Activated CD8-positive, alpha-beta T cell treated with anti-CD3 and anti-CD28 coated beads, Interleukin-2, amount 10 ng/mL, durations not matched to agents 7 days and 5 days (primary cell): Measurements from ENCODE around the gene PTGR2. TPM values are rescaled to one million over a fixed set of nuclear protein-coding genes. Genes with fewer than 3 reads are reported as not detected.
A peak's percentile ranks its signal among the peaks of the same experiment; 100 is the strongest.
"Not testable (repeated sequence)": the region's sequence is repeated elsewhere in the genome, so short reads cannot be mapped to it uniquely, and the experiment has no call there.

Experiments used
- ATAC-seq: fragments of 150-1000 bp; cut with Tn5 transposase; one replicate; pipeline ENCODE4 v1.10.0; 2021; ENCODE audit warnings: moderate library complexity
- CTCF ChIA-PET: fragments of 350-600 bp; sonication (Branson Sonifier 250); formaldehyde crosslinking; loops from one replicate; lab custom pipeline; 2021; ENCODE audit warnings: antibody characterized with exemption; lab: Charles Lee
- POLR2A ChIA-PET: fragments of 350-600 bp; sonication (Branson Sonifier 250); formaldehyde crosslinking; loops from one replicate; lab custom pipeline; 2021; ENCODE audit warnings: antibody characterized with exemption; lab: Charles Lee
- DNase-seq: peaks from one replicate; pipeline ENCODE4 v3.0.0-alpha.2; 2020
- H3K27ac Mint-ChIP-seq: one replicate; pipeline ENCODE4 v1.8.0; 2021; ENCODE audit warnings: mild to moderate bottlenecking, mixed read lengths
- H3K27me3 Mint-ChIP-seq: one replicate; pipeline ENCODE4 v1.8.0; 2021; ENCODE audit warnings: low read depth, mixed read lengths
- H3K36me3 Mint-ChIP-seq: one replicate; pipeline ENCODE4 v1.8.0; 2021; ENCODE audit warnings: low read depth, mixed read lengths
- H3K4me1 Mint-ChIP-seq: one replicate; pipeline ENCODE4 v1.8.0; 2021; ENCODE audit warnings: low read depth, mixed read lengths
- H3K4me3 Mint-ChIP-seq: one replicate; pipeline ENCODE4 v1.8.0; 2021; ENCODE audit warnings: mild to moderate bottlenecking, mixed read lengths
- H3K9me3 Mint-ChIP-seq: one replicate; pipeline ENCODE4 v1.8.0; 2022; ENCODE audit warnings: mixed read lengths; ENCODE audit not compliant: insufficient read depth
- total RNA-seq, 2 experiments: library from RNA; stranded (reverse); gene quantifications; one replicate each; pipeline ENCODE4 v1.2.3, GENCODE V29; 2021

The PTGR2 gene
- total RNA-seq, 2 experiments from 2014 or later: 1.4 to 1.8 TPM

DNA sequence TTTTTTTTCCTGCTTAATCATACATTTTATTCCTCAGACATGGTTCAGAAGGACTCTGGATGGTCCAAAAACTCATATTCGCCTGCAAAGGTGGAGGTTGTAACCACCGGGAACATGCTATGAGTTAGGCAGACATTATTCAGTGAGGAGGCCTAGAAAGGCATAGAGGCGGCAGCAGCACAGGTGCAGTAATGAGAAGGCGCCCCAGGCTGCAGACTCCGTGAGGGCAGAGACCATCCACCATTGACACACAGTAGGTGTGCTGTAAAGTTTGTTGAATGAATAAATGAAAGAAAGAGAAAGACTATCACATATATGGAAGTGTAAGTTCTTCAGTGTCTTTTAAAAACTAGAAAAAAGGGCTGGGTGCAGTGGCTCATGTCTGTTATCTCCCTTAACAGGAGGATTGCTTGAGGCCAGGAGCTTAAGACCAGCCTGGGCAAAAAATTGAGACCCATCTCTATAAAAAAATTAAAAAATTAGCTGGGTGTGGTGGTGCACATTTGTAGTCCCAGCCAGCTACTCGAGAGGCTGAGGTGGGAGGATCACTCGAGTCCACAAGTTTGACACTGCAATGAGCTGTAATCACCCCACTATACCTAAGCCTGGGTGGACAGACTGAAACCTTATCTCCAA is 34.5 kb upstream of the PTGR2 start:
- ChIA-PET POLR2A (interaction anchor here (0.6 kb wide), 1 partner anchor 18 kb away, joined by 3 read pairs; no protein-coding TSS in a partner anchor), CTCF (interaction anchor here (1.5 kb wide), 1 partner anchor 88 kb away, joined by 7 read pairs; no protein-coding TSS in a partner anchor)
- Mint-ChIP-seq H3K36me3 (no peaks in the 10 kb centered on the region), H3K27ac (no peak overlapping the region), H3K27me3 (peaks cover 3% of the 10 kb centered on the region), H3K4me1 (peaks cover 6% of the 10 kb centered on the region), H3K4me3 (no peak overlapping the region), H3K9me3 (no peaks in the 10 kb centered on the region)
- ATAC-seq: no peak
- no peak for DNase-seq

DNA sequence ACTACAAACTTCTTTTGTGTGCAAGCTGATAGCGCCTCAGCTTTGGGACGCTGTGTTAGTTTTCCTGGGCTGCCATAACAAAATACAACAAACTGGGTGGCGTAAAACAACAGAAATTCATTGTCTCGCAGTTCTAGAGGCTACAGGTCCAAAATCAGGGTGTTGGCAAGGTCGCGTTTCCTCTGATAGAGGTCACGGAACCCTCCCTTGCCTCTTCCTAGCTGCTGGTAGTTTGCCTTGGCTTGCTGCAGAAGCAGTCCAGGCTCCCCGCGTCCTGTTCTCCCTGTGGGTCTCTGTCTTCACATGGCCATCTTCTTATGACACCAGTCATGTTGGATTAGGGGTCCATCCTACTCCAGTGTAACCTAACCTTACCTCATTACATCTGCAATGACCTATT is 32.8 kb upstream of the PTGR2 start:
- no peak for ATAC-seq
- Mint-ChIP-seq H3K4me3 (no peak overlapping the region), H3K9me3 (no peaks in the 10 kb centered on the region), H3K36me3 (no peaks in the 10 kb centered on the region), H3K27me3 (peaks cover 5% of the 10 kb centered on the region), H3K4me1 (peaks cover 11% of the 10 kb centered on the region), H3K27ac (no peak overlapping the region)
- ChIA-PET CTCF (interaction anchor here (0.9 kb wide), 1 partner anchor 11 kb away, joined by 3 read pairs; no protein-coding TSS in a partner anchor), POLR2A (no interaction called here)
- DNase-seq: no peak

DNA sequence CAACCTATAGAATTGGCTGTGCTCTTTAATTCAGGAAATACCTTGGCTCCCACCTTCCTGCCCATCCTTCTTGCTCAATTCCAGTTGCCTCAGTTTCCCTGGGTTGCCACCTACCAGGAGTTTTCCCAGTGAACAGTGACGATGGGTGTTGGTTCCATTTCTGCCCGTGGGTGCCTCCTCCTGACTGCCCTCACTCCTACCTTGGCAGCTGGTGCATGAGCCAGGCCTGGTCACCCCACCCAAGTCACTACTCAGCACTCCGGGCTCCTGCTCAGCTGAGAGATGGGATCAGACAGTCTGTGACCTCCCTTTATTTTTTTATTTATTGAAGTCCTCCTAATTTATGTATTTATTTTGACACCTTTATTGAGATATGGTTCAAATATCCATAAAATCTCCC is 31.0 kb upstream of the PTGR2 start:
- peaks cover 7% of the 10 kb centered on the region for H3K4me1 Mint-ChIP-seq
- POLR2A ChIA-PET: no interaction called here
- CTCF ChIA-PET: no interaction called here
- H3K9me3 Mint-ChIP-seq: no peaks in the 10 kb centered on the region
- H3K4me3 Mint-ChIP-seq: no peak overlapping the region
- H3K36me3 Mint-ChIP-seq: no peaks in the 10 kb centered on the region
- no peak for DNase-seq
- no peak for ATAC-seq
- H3K27ac Mint-ChIP-seq: no peak overlapping the region
- peaks cover 3% of the 10 kb centered on the region for H3K27me3 Mint-ChIP-seq

DNA sequence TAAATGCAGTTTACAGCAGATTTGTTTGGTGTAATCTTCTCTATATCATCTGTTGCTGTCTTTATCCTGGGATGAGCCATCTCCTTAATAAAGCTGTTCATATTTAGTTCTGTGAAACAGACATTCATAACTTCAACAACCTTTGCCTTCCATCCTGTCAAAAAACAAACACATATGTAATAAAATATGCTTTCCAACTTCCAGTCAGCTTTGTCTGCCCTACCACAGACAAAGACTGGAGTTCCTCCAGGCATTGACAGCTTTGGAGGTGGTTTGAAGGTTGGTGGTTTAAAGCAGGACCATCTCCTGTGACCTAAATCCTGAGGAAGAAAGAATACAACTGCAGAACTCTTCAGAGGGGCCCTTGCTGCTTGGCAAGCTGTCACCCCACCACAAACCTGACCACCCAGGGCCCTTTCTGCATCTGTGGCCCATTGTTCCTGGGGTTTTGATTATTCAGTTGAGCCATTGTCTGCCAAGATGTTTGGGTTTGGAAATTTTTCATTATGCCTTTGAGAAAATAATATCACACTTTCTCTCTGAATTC is 28.2 kb upstream of the PTGR2 start:
- Mint-ChIP-seq H3K27me3 (peaks cover 3% of the 10 kb centered on the region), H3K36me3 (no peaks in the 10 kb centered on the region), H3K4me3 (no peak overlapping the region), H3K27ac (no peak overlapping the region), H3K4me1 (peaks cover 7% of the 10 kb centered on the region), H3K9me3 (no peaks in the 10 kb centered on the region)
- ATAC-seq (no peak), DNase-seq (no peak)
- ChIA-PET CTCF (interaction anchor here (0.7 to 9.1 kb wide), 5 partner anchors 36 to 95 kb away, joined by 3 to 103 read pairs (median 17); a partner anchor contains a TSS), POLR2A (interaction anchor here (0.9 to 2.0 kb wide), 2 partner anchors 38 to 64 kb away, joined by 3 to 7 read pairs; no protein-coding TSS in a partner anchor)

DNA sequence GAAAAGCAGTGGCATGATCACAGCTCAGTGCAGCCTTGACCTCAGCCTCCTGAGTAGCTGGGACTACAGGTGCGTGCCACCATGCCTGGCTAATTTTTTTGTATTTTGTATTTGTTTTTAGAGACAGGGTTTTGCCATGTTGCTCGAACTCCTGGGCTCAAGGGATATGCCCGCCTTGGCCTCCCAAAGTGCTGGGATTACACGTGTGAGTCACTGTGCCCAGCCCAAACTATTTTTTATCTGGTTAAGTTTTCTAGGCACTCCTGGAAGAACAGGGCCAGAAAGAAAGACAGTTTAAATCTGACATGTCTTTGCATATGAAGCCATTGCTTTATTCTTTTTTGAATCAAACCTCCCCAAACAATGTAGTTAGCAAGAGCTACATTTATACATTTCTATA is 27.5 kb upstream of the PTGR2 start:
- ATAC-seq: no peak

DNA sequence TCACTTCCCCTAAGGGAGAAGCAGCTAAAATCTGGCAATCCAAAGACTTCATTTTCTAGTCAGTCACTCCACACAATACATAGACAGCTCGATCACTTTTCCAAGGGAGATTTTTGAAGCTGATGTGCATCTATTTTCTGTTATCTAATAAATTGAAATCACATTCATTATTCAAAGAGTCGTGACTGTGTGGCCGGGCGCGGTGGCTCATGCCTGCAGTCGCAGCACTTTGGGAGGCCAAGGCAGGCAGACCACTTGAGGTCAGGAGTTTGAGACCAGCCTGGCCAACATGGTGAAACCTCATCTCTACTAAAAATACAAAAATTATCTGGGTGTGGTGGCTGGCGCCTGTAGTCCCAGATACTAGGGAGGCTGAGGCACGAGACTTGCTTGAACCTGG is 27.1 kb upstream of the PTGR2 start:
- Mint-ChIP-seq H3K27ac (no peak overlapping the region), H3K36me3 (no peaks in the 10 kb centered on the region), H3K4me3 (no peak overlapping the region), H3K9me3 (no peaks in the 10 kb centered on the region), H3K4me1 (peaks cover 13% of the 10 kb centered on the region), H3K27me3 (peaks cover 3% of the 10 kb centered on the region)
- POLR2A ChIA-PET: no interaction called here
- no peak for ATAC-seq
- DNase-seq: no peak
- CTCF ChIA-PET: interaction anchor here (0.8 to 9.1 kb wide), 11 partner anchors 18 to 101 kb away, joined by 3 to 103 read pairs (median 4); partner anchors contain the start of gene PTGR2

More for the DNA sequence above, 27.5 kb upstream of the PTGR2 start:
- Mint-ChIP-seq H3K36me3 (no peaks in the 10 kb centered on the region), H3K27ac (no peak overlapping the region), H3K4me3 (no peak overlapping the region), H3K4me1 (peaks cover 9% of the 10 kb centered on the region), H3K27me3 (peaks cover 3% of the 10 kb centered on the region), H3K9me3 (no peaks in the 10 kb centered on the region)
- POLR2A ChIA-PET: interaction anchor here (0.9 kb wide), 1 partner anchor 65 kb away, joined by 3 read pairs; no protein-coding TSS in a partner anchor
- CTCF ChIA-PET: interaction anchor here (0.8 to 9.1 kb wide), 7 partner anchors 25 to 100 kb away, joined by 3 to 103 read pairs (median 4); a partner anchor contains a TSS
- no peak for DNase-seq

DNA sequence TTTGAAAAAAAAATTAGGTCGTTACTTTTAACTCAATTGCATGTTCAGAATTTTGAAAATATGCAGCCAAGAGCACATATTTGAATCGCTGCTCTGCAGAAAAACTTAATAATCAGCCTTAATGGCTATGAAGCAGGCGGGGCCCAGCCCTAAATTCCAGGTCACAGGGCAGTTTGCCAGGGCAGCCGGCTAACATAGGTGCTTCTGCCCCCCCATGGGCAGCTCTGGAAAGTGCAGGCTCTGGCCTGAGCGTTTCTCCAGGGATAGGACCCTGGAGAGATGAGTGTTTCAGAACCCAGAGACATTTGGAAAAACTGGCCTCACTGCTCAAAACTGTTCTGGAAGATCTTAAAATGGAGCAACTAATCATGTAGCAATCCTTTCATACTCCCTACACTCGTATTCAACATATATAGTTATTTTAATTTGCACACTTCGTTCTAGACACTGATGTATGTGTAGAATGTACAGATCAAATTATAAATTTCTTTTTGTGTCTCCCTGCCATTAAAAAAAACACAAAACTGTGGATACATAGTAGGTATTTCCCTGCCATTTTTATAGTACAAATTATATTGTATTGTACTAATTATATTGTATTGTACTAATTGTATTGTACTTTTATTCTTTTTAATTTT is 26.0 kb upstream of the PTGR2 start:
- no peaks in the 10 kb centered on the region for H3K36me3 Mint-ChIP-seq
- CTCF ChIA-PET: interaction anchor here (0.8 to 9.1 kb wide), 20 partner anchors 13 to 317 kb away, joined by 3 to 103 read pairs (median 4); partner anchors contain the start of genes PNMA1 and PTGR2
- peak; percentile 77 for DNase-seq
- no peak overlapping the region for H3K27ac Mint-ChIP-seq
- peaks cover 3% of the 10 kb centered on the region for H3K27me3 Mint-ChIP-seq
- peaks cover 21% of the 10 kb centered on the region for H3K4me1 Mint-ChIP-seq
- H3K9me3 Mint-ChIP-seq: no peaks in the 10 kb centered on the region
- ATAC-seq: peak; percentile 91
- POLR2A ChIA-PET: no interaction called here
- H3K4me3 Mint-ChIP-seq: no peak overlapping the region

DNA sequence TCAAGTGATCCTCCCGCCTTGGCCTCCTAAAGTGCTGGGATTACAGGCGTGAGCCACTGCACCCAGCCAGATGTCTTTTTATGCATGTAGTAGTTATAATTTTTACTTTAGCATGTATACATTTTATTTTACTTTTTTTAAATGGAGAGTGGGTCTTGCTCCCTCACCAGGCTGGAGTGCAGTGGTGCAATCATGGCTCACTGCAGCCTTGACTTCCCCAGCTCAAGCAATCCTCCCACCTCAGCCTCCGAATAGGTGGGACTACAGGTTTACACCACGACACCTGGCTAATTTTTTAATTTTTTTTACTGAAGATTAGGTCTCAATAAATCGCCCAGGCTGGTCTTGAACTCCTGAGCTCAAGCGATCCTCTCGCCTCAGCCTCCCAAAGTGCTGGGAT is 24.4 kb upstream of the PTGR2 start:
- not testable (repeated sequence) for DNase-seq, H3K36me3 Mint-ChIP-seq, H3K4me3 Mint-ChIP-seq, H3K27ac Mint-ChIP-seq, H3K9me3 Mint-ChIP-seq, H3K27me3 Mint-ChIP-seq, ATAC-seq
- ChIA-PET POLR2A (interaction anchor here (0.7 to 1.4 kb wide), 4 partner anchors 39 to 73 kb away, joined by 3 to 6 read pairs (median 4); no protein-coding TSS in a partner anchor), CTCF (interaction anchor here (0.8 to 9.1 kb wide), 16 partner anchors 12 to 318 kb away, joined by 3 to 103 read pairs (median 4); partner anchors contain the start of genes PNMA1 and PTGR2)
- H3K4me1 Mint-ChIP-seq: peaks cover 21% of the 10 kb centered on the region

DNA sequence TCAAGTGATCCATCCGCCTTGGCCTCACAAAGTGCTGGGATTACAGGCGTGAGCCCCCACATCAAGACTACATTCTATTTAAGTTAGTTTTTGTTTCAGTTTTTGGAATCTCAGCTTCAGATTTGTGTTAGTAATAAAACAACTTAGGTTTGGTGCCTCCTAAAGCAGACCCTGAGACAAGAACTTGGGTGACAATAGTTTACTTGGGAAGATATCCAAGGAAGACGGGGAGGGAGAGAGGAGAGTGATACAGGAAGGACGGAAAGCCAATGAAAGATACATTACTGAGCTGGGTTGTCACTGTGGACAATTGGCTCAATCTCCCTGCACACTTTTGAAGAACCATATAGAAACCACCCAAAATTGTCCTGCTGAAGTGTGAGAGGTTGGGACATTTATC is 22.6 kb upstream of the PTGR2 start:
- Mint-ChIP-seq H3K27ac (peak overlapping the region; percentile 66), H3K36me3 (no peaks in the 10 kb centered on the region), H3K9me3 (no peaks in the 10 kb centered on the region), H3K4me1 (peaks cover 16% of the 10 kb centered on the region), H3K4me3 (no peak overlapping the region), H3K27me3 (peaks cover 3% of the 10 kb centered on the region)
- ChIA-PET CTCF (interaction anchor here (0.6 to 9.1 kb wide), 11 partner anchors 11 to 116 kb away, joined by 3 to 103 read pairs (median 5); partner anchors contain the start of gene PNMA1), POLR2A (interaction anchor here (1.0 kb wide), 1 partner anchor 71 kb away, joined by 4 read pairs; no protein-coding TSS in a partner anchor)
- ATAC-seq (no peak), DNase-seq (no peak)

DNA sequence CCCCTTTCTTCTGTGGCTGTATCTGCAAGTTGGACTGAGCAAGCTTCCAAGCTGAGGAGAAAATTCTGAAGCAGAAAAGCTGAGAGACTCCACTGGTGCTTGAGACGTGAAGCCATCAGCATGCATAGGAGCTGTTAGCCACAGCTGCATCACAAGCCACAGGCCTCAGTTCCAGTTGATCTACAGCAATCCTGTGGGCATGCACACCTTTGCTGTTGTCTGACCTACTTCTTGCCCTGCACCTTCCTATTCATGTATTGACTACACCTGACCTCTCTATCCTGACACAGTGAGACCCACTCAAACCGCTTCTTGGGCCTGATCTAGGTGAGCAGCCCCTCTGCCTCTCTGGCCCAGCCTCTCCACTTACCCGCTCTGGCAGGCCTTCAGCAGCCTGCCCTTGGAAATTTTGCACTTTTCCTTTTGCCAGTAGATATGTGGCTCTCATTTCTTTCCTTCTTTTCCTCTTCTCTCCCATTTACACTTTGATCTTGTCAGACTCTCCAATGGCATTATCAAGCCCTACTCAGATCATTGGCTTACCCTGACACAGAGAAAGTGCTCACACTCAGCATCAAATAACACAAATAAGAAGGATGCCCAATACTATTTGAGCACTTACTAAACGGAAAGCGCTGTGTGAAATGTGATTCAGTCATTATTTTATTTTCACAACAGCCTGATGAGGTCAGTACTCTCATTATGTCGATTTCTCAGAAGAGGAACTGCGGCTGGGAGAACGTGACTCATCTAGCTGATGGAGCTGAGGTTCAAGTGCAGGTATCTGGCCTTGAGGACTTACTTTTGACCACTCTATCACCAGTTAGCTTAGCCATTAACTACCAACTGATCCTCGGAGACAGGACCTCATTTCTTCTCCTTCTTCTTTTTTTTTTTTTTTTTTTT is 21.9 kb upstream of the PTGR2 start:
- ChIA-PET CTCF (interaction anchor here (0.6 to 9.1 kb wide), 13 partner anchors 12 to 117 kb away, joined by 3 to 103 read pairs (median 4); partner anchors contain the start of gene PNMA1), POLR2A (interaction anchor here (1.0 kb wide), 1 partner anchor 71 kb away, joined by 4 read pairs; no protein-coding TSS in a partner anchor)
- no peaks in the 10 kb centered on the region for H3K36me3 Mint-ChIP-seq
- no peak overlapping the region for H3K4me3 Mint-ChIP-seq
- H3K4me1 Mint-ChIP-seq: peaks cover 14% of the 10 kb centered on the region
- peak; percentile 56 for DNase-seq
- peak; percentile 68 for ATAC-seq
- H3K9me3 Mint-ChIP-seq: no peaks in the 10 kb centered on the region
- H3K27me3 Mint-ChIP-seq: peaks cover 3% of the 10 kb centered on the region
- H3K27ac Mint-ChIP-seq: peak overlapping the region; percentile 66
